IgD-negative memory B cell (primary cell): Measurements from ENCODE around the gene DTX2. TPM values are rescaled to one million over a fixed set of nuclear protein-coding genes. Genes with fewer than 3 reads are reported as not detected.

Experiments used
- polyA plus RNA-seq: library from polyadenylated mRNA; unstranded; fragments of 300-500 nt; fragmentation: Illumina TruSeq; gene quantifications from one replicate; pipeline ENCODE4 v1.2.3, GENCODE V29; 2021

Gene DTX2
- polyA plus RNA-seq, 1 donor from 2014 or later, result 19.9 TPM

Other genes with a start within 250 kb of the DTX2 start
- 76.4 TPM for gene HSPB1, start 159.0 kb upstream of the DTX2 start, polyA plus RNA-seq
- 3.5 TPM for gene YWHAG, start 102.7 kb upstream of the DTX2 start, polyA plus RNA-seq
- gene SSC4D, start 52.0 kb upstream of the DTX2 start, polyA plus RNA-seq, result not detected
- gene ZP3, start 36.8 kb upstream of the DTX2 start, polyA plus RNA-seq, result 4.1 TPM
- not detected for gene UPK3B, start 48.8 kb downstream of the DTX2 start, polyA plus RNA-seq
- gene SPDYE16, start 81.6 kb downstream of the DTX2 start, polyA plus RNA-seq, result 0.11 TPM
- 11.1 TPM for gene POMZP3, start 165.6 kb downstream of the DTX2 start, polyA plus RNA-seq